SH-SY5Y (cell line): ENCODE results near the gene PAX5.

Experiments used
- GATA2 ChIP-seq: IDR thresholded peaks from 2 replicates; pipeline ENCODE4 v1.6.1; 2011; ENCODE audit warnings: mild to moderate bottlenecking, low read depth, low read length
- GATA3 ChIP-seq: IDR thresholded peaks from 2 replicates; pipeline ENCODE4 v1.6.1; 2011; ENCODE audit warnings: low read depth, mild to moderate bottlenecking, low read length, moderate library complexity

- TF ChIP-seq GATA3 (no peak), GATA2 (no peak)
Observed at GRCh38 chr9:36823934-36824333, 210.1 kb downstream of the PAX5 start.
